ENCODE results near the gene CHCHD2. TPM values are rescaled to one million over a fixed set of nuclear protein-coding genes. Genes with fewer than 3 reads are reported as not detected.

CHCHD2 gene, protein sequence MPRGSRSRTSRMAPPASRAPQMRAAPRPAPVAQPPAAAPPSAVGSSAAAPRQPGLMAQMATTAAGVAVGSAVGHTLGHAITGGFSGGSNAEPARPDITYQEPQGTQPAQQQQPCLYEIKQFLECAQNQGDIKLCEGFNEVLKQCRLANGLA
- total RNA-seq (2011; cell fraction: chromatin; rRNA removed; ENCODE audit: low replicate concordance): 58.0 and 66.6 TPM in 2 replicates
- 171 and 173 TPM in 2 replicates for total RNA-seq (2011; cell fraction: nucleolus; rRNA removed)
- total RNA-seq (2011; cell fraction: nucleoplasm; rRNA removed): 125 and 154 TPM in 2 replicates
- total RNA-seq (2014; rRNA removed): 866 and 1,072 TPM in 2 replicates
- 572 and 585 TPM in 2 replicates for total RNA-seq (2014; rRNA removed; fragmentation: Illumina TruSeq; extraction: Trizol)
- 648 and 717 TPM in 2 replicates for total RNA-seq (2015; rRNA removed; fragmentation: Illumina TruSeq; extraction: Trizol)
- total RNA-seq (2021): 944 and 976 TPM in 2 replicates
- polyA plus RNA-seq (2011; rRNA removed): 869 and 914 TPM in 2 replicates
- 987 and 1,673 TPM in 2 replicates for polyA plus RNA-seq (2011; cell fraction: cytosol; rRNA removed)
- 280 and 314 TPM in 2 replicates for polyA plus RNA-seq (2011; cell fraction: nucleus; rRNA removed)
- polyA plus RNA-seq (2012): 801 and 1,215 TPM in 2 replicates
- 418 and 687 TPM in 2 replicates for polyA plus RNA-seq (2014; fragmentation: Illumina TruSeq; extraction: Trizol)
- polyA plus RNA-seq (2014; fragmentation: Nextera tagmentation; extraction: Ambion mirVana): 100 to 1,000 TPM; 145 to 350 TPM
- 1,035 and 1,044 TPM in 2 replicates for polyA plus RNA-seq (2014; rRNA removed)
- 194 and 225 TPM in 2 replicates for polyA minus RNA-seq (2011; rRNA and poly(A)+ RNA removed)
- polyA minus RNA-seq (2011; cell fraction: cytosol; rRNA and poly(A)+ RNA removed): 302 and 416 TPM in 2 replicates
- polyA minus RNA-seq (2011; cell fraction: nucleus; rRNA and poly(A)+ RNA removed): 66.8 and 109 TPM in 2 replicates
- percentile 99 among the genes with signal in this experiment for Bru-seq, nascent RNA
- percentile 97 among the genes with signal in this experiment for BruChase-seq, experiment 1, labeled RNA remaining after a 2-hour chase
- percentile 97 among the genes with signal in this experiment for BruChase-seq, experiment 2, labeled RNA remaining after a 6-hour chase
- long read RNA-seq, experiment 1, transcript CHCHD2-201 (4 exons, 901 nt): major isoform, 1,086 of 1,275 reads
- long read RNA-seq, experiment 1, partial matches to known transcripts: 84 of 1,275 reads
- long read RNA-seq, experiment 1, other reads (novel, unspliced or antisense): 105 of 1,275 reads
- long read RNA-seq, experiment 2, transcript CHCHD2-201 (4 exons, 901 nt): major isoform, 1,030 of 1,139 reads
- long read RNA-seq, experiment 2, transcript CHCHD2-202 (3 exons, 694 nt): minor isoform, 5 of 1,139 reads
- long read RNA-seq, experiment 2, partial matches to known transcripts: 92 of 1,139 reads
- long read RNA-seq, experiment 2, other reads (novel, unspliced or antisense): 12 of 1,139 reads
- long read RNA-seq, experiment 3, transcript CHCHD2-201 (4 exons, 901 nt): major isoform, 2,165 of 2,194 reads
- long read RNA-seq, experiment 3, partial matches to known transcripts: 10 of 2,194 reads
- long read RNA-seq, experiment 3, other reads (novel, unspliced or antisense): 19 of 2,194 reads

- ChIA-PET POLR2A (interaction anchor here (0.6 to 1.7 kb wide), 10 partner anchors 9 to 111 kb away, joined by 3 to 12 read pairs (median 4); partner anchors contain the start of genes CCT6A, PHKG1 and PSPH), CTCF (ENCODE audit: low intra/inter-chr PET ratio) (no interaction called here)
- peaks cover 8 to 9% of the 10 kb centered on the region in 2 experiments; a peak in 4 of 5 replicates for H3K4me1 ChIP-seq (replicated peaks in 1 of 2; ENCODE audit: control insufficient read depth in 2 of 2, insufficient read depth in 2 of 2, low read length in 2 of 2)
- in situ Hi-C loops (cut with MboI) (no loop called here), intact Hi-C loops (cut with micrococcal nuclease) (no loop called here)
- ATAC-seq (peak; percentile 96), DNase-seq (ENCODE audit: extremely low read depth in 1 of 4, low spot score in 3 of 4) (peak; percentile 92 to 99 (median 94)), FAIRE-seq (peak; percentile 98)
- H3K4me3 ChIP-seq: peak within 1 kb of the TSS; percentile 84
- peaks cover 12% of the 10 kb centered on the region for H3K9me3 ChIP-seq (replicated peaks; ENCODE audit: control insufficient read depth, insufficient read depth, low read depth, low read length)
- no peaks in the 10 kb centered on the region for H3K27me3 ChIP-seq (ENCODE audit: control insufficient read depth in 2 of 2, insufficient read depth in 2 of 2, low read length in 2 of 2)
- H2AFZ ChIP-seq (ENCODE audit: low read depth, low read length): peak within 1 kb of the TSS; percentile 92
- under 1% methylated on average over 49 of the region's 57 CpGs for WGBS (ENCODE audit: insufficient coverage, low coverage, missing lambda C conversion rate)
- H3K9me1 ChIP-seq (ENCODE audit: control insufficient read depth, insufficient read depth, low read length): no peaks in the 10 kb centered on the region
- peak within 1 kb of the TSS; percentile 97 for H3K4me2 ChIP-seq (ENCODE audit: insufficient read depth, low read length)
- peak within 1 kb of the TSS; percentile 90 to 99 for H3K9ac ChIP-seq (ENCODE audit: insufficient read depth in 1 of 2, low read depth in 2 of 2, low read length in 2 of 2)
- H3K36me3 ChIP-seq (ENCODE audit: control insufficient read depth, insufficient read depth, low read length): peaks cover 44% of the 10 kb centered on the region
- peak within 1 kb of the TSS; percentile 99 for H3K27ac ChIP-seq (ENCODE audit: extremely low read depth, low read depth, low read length)
- peaks cover 16% of the 10 kb centered on the region; the same call in 1 of the 2 replicates for H4K20me1 ChIP-seq (replicated peaks; ENCODE audit: control insufficient read depth, insufficient read depth, low read length)
- peaks cover 40% of the 10 kb centered on the region for H3K79me2 ChIP-seq (ENCODE audit: control insufficient read depth, insufficient read depth, low read length)
- TSS peak; percentile 99 for BruUV-seq (replicated peaks)
- TF ChIP-seq PCBP1 (IDR thresholded peaks at IDR 0.05; ENCODE audit: low read depth, low read length, poor library complexity, severe bottlenecking) (no peak), ZNF316 (IDR thresholded peaks at IDR 0.05) (no peak), EZH2 (IDR thresholded peaks at IDR 0.05; ENCODE audit: borderline replicate concordance, low read depth, low read length) (no peak), SMARCB1 (IDR thresholded peaks at IDR 0.05; ENCODE audit: insufficient read length, low read depth) (no peak), ZNF23 (CRISPR knock-in tag; IDR thresholded peaks at IDR 0.05) (0 out of 2 replicates have a peak, but pooled peaks have one; percentile 4), ZNF133 (CRISPR knock-in tag; IDR thresholded peaks at IDR 0.05) (no peak), NFIC (IDR thresholded peaks at IDR 0.05) (peak; percentile 42), MTA2 (IDR thresholded peaks at IDR 0.05; ENCODE audit: low read depth) (no peak), ZNF263 (CRISPR knock-in tag; IDR thresholded peaks at IDR 0.05; ENCODE audit: borderline replicate concordance) (peak; percentile 40; the same call in 1 of the 2 replicates), ZNF696 (CRISPR knock-in tag; conservative IDR thresholded peaks at IDR 0.05) (no peak), RBM14 (IDR thresholded peaks at IDR 0.05; ENCODE audit: borderline replicate concordance, insufficient read depth, low read depth, low read length) (no peak), ZNF395 (CRISPR knock-in tag; IDR thresholded peaks at IDR 0.05) (peak; percentile 16; the same call in 1 of the 2 replicates), KAT7 (CRISPR knock-in tag; IDR thresholded peaks at IDR 0.05; ENCODE audit: borderline replicate concordance) (peak; percentile 24; the same call in 1 of the 2 replicates)
These were observed at the start of gene CHCHD2 for GRCh38 chr7:56106108-56107073. TSS of gene CHCHD2 (minus strand) at chr7:56106476. CDS start at chr7:56106413, 63 bp downstream.

Data from K562 (cell line).